Measurements from ENCODE around the gene ERC1.

ERC1 gene

GRCh38 chr12:1318327-1319031, 327.5 kb downstream of the ERC1 start:
- Histone ChIP-seq H3K4me3 (peak overlapping the region; percentile 64), H3K36me3 (ENCODE audit: insufficient read depth, low read length) (no peaks in the 10 kb centered on the region; the same call in 1 of the 2 replicates), H3K27ac (peak overlapping the region; percentile 82), H3K9me3 (ENCODE audit: low read depth, low read length) (0 out of 2 replicates have a peak, but pooled peaks cover 4% of the 10 kb centered on the region), H3K9ac (ENCODE audit: insufficient read length) (no peak overlapping the region)
- DNase-seq (ENCODE audit: low read depth, low spot score) = peak; percentile 50
- TF ChIP-seq EZH2 (IDR thresholded peaks at IDR 0.05) (no peak), POLR2AphosphoS5 (IDR thresholded peaks at IDR 0.05; ENCODE audit: borderline replicate concordance, low read depth, low read length) (no peak), FOXP2 (optimal IDR thresholded peaks at IDR 0.05; ENCODE audit: control extremely low read depth, extremely low read length, insufficient read depth) (no peak)

- H3K36me3 ChIP-seq (ENCODE audit: insufficient read depth, low read length) = no peaks in the 10 kb centered on the region; the same call in 1 of the 2 replicates
- H3K27ac ChIP-seq = peak overlapping the region; percentile 82
- no peak overlapping the region for H3K9ac ChIP-seq (ENCODE audit: insufficient read length)
- peak overlapping the region; percentile 64 for H3K4me3 ChIP-seq
- 0 out of 2 replicates have a peak, but pooled peaks cover 4% of the 10 kb centered on the region for H3K9me3 ChIP-seq (ENCODE audit: low read depth, low read length)
- no peak for TF ChIP-seq POLR2AphosphoS5 (IDR thresholded peaks at IDR 0.05; ENCODE audit: borderline replicate concordance, low read depth, low read length)
- no peak for TF ChIP-seq EZH2 (IDR thresholded peaks at IDR 0.05)
- TF ChIP-seq FOXP2 (optimal IDR thresholded peaks at IDR 0.05; ENCODE audit: control extremely low read depth, extremely low read length, insufficient read depth) = no peak
- no peak for DNase-seq (ENCODE audit: low read depth, low spot score)
Observed at GRCh38 chr12:1319212-1319611, 328.2 kb downstream of the ERC1 start.

- Histone ChIP-seq H3K36me3 (ENCODE audit: insufficient read depth, low read length) (no peaks in the 10 kb centered on the region), H3K9me3 (ENCODE audit: low read depth, low read length) (no peaks in the 10 kb centered on the region), H3K9ac (ENCODE audit: insufficient read length) (no peak overlapping the region), H3K27ac (no peak overlapping the region), H3K4me3 (no peak overlapping the region)
- DNase-seq (ENCODE audit: low read depth, low spot score) = no peak
- TF ChIP-seq EZH2 (IDR thresholded peaks at IDR 0.05) (no peak), FOXP2 (optimal IDR thresholded peaks at IDR 0.05; ENCODE audit: control extremely low read depth, extremely low read length, insufficient read depth) (no peak), POLR2AphosphoS5 (IDR thresholded peaks at IDR 0.05; ENCODE audit: borderline replicate concordance, low read depth, low read length) (no peak)
Observed at GRCh38 chr12:1320021-1320420, 329.0 kb downstream of the ERC1 start.

- no peak overlapping the region for H3K9ac ChIP-seq (ENCODE audit: insufficient read length)
- no peak for DNase-seq (ENCODE audit: low read depth, low spot score)
Observed at GRCh38 chr12:1322821-1323220, 331.8 kb downstream of the ERC1 start.

GRCh38 chr12:1324099-1324498, 333.1 kb downstream of the ERC1 start:
- TF ChIP-seq EZH2 (IDR thresholded peaks at IDR 0.05) (no peak), FOXP2 (optimal IDR thresholded peaks at IDR 0.05; ENCODE audit: control extremely low read depth, extremely low read length, insufficient read depth) (no peak), POLR2AphosphoS5 (IDR thresholded peaks at IDR 0.05; ENCODE audit: borderline replicate concordance, low read depth, low read length) (no peak)
- Histone ChIP-seq H3K4me3 (no peak overlapping the region), H3K9ac (ENCODE audit: insufficient read length) (no peak overlapping the region), H3K9me3 (ENCODE audit: low read depth, low read length) (no peaks in the 10 kb centered on the region), H3K27ac (no peak overlapping the region), H3K36me3 (ENCODE audit: insufficient read depth, low read length) (no peaks in the 10 kb centered on the region)
- no peak for DNase-seq (ENCODE audit: low read depth, low spot score)

More at GRCh38 chr12:1322821-1323220, 331.8 kb downstream of the ERC1 start:
- TF ChIP-seq EZH2 (IDR thresholded peaks at IDR 0.05) (no peak), POLR2AphosphoS5 (IDR thresholded peaks at IDR 0.05; ENCODE audit: borderline replicate concordance, low read depth, low read length) (no peak), FOXP2 (optimal IDR thresholded peaks at IDR 0.05; ENCODE audit: control extremely low read depth, extremely low read length, insufficient read depth) (no peak)
- H3K4me3 ChIP-seq = no peak overlapping the region
- no peaks in the 10 kb centered on the region for H3K9me3 ChIP-seq (ENCODE audit: low read depth, low read length)
- H3K27ac ChIP-seq = no peak overlapping the region
- H3K36me3 ChIP-seq (ENCODE audit: insufficient read depth, low read length) = no peaks in the 10 kb centered on the region

GRCh38 chr12:1324910-1325309, 333.9 kb downstream of the ERC1 start:
- TF ChIP-seq POLR2AphosphoS5 (IDR thresholded peaks at IDR 0.05; ENCODE audit: borderline replicate concordance, low read depth, low read length) = no peak
- no peak for TF ChIP-seq FOXP2 (optimal IDR thresholded peaks at IDR 0.05; ENCODE audit: control extremely low read depth, extremely low read length, insufficient read depth)
- TF ChIP-seq EZH2 (IDR thresholded peaks at IDR 0.05) = no peak
- no peak overlapping the region for H3K4me3 ChIP-seq

GRCh38 chr12:1325666-1326065, 334.6 kb downstream of the ERC1 start:
- Histone ChIP-seq H3K27ac (no peak overlapping the region), H3K9ac (ENCODE audit: insufficient read length) (no peak overlapping the region), H3K36me3 (ENCODE audit: insufficient read depth, low read length) (no peaks in the 10 kb centered on the region), H3K9me3 (ENCODE audit: low read depth, low read length) (no peaks in the 10 kb centered on the region), H3K4me3 (no peak overlapping the region)
- no peak for TF ChIP-seq POLR2AphosphoS5 (IDR thresholded peaks at IDR 0.05; ENCODE audit: borderline replicate concordance, low read depth, low read length)
- no peak for TF ChIP-seq FOXP2 (optimal IDR thresholded peaks at IDR 0.05; ENCODE audit: control extremely low read depth, extremely low read length, insufficient read depth)
- no peak for TF ChIP-seq EZH2 (IDR thresholded peaks at IDR 0.05)
- DNase-seq (ENCODE audit: low read depth, low spot score) = no peak

More at GRCh38 chr12:1324910-1325309, 333.9 kb downstream of the ERC1 start:
- Histone ChIP-seq H3K27ac (peak overlapping the region; percentile 14; the same call in 1 of the 2 replicates), H3K36me3 (ENCODE audit: insufficient read depth, low read length) (no peaks in the 10 kb centered on the region), H3K9me3 (ENCODE audit: low read depth, low read length) (no peaks in the 10 kb centered on the region), H3K9ac (ENCODE audit: insufficient read length) (no peak overlapping the region)
- DNase-seq (ENCODE audit: low read depth, low spot score) = no peak

GRCh38 chr12:1326258-1326657, 335.2 kb downstream of the ERC1 start:
- no peaks in the 10 kb centered on the region for H3K9me3 ChIP-seq (ENCODE audit: low read depth, low read length)
- H3K36me3 ChIP-seq (ENCODE audit: insufficient read depth, low read length) = no peaks in the 10 kb centered on the region
- TF ChIP-seq POLR2AphosphoS5 (IDR thresholded peaks at IDR 0.05; ENCODE audit: borderline replicate concordance, low read depth, low read length) (no peak), EZH2 (IDR thresholded peaks at IDR 0.05) (no peak)
- no peak overlapping the region for H3K9ac ChIP-seq (ENCODE audit: insufficient read length)
- H3K4me3 ChIP-seq = no peak overlapping the region
- no peak for DNase-seq (ENCODE audit: low read depth, low spot score)
- H3K27ac ChIP-seq = no peak overlapping the region
